ENCODE results near the gene HECW1.

- TF ChIP-seq, protein P1, sequence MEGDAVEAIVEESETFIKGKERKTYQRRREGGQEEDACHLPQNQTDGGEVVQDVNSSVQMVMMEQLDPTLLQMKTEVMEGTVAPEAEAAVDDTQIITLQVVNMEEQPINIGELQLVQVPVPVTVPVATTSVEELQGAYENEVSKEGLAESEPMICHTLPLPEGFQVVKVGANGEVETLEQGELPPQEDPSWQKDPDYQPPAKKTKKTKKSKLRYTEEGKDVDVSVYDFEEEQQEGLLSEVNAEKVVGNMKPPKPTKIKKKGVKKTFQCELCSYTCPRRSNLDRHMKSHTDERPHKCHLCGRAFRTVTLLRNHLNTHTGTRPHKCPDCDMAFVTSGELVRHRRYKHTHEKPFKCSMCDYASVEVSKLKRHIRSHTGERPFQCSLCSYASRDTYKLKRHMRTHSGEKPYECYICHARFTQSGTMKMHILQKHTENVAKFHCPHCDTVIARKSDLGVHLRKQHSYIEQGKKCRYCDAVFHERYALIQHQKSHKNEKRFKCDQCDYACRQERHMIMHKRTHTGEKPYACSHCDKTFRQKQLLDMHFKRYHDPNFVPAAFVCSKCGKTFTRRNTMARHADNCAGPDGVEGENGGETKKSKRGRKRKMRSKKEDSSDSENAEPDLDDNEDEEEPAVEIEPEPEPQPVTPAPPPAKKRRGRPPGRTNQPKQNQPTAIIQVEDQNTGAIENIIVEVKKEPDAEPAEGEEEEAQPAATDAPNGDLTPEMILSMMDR (IDR thresholded peaks at IDR 0.05) = no peak
- no peak for TF ChIP-seq POLR2AphosphoS5 (IDR thresholded peaks at IDR 0.05; ENCODE audit: low read depth, low read length)
- TF ChIP-seq SIN3A (IDR thresholded peaks at IDR 0.05; ENCODE audit: borderline replicate concordance, insufficient read depth, low read depth, low read length) = no peak
- TF ChIP-seq, protein P2, sequence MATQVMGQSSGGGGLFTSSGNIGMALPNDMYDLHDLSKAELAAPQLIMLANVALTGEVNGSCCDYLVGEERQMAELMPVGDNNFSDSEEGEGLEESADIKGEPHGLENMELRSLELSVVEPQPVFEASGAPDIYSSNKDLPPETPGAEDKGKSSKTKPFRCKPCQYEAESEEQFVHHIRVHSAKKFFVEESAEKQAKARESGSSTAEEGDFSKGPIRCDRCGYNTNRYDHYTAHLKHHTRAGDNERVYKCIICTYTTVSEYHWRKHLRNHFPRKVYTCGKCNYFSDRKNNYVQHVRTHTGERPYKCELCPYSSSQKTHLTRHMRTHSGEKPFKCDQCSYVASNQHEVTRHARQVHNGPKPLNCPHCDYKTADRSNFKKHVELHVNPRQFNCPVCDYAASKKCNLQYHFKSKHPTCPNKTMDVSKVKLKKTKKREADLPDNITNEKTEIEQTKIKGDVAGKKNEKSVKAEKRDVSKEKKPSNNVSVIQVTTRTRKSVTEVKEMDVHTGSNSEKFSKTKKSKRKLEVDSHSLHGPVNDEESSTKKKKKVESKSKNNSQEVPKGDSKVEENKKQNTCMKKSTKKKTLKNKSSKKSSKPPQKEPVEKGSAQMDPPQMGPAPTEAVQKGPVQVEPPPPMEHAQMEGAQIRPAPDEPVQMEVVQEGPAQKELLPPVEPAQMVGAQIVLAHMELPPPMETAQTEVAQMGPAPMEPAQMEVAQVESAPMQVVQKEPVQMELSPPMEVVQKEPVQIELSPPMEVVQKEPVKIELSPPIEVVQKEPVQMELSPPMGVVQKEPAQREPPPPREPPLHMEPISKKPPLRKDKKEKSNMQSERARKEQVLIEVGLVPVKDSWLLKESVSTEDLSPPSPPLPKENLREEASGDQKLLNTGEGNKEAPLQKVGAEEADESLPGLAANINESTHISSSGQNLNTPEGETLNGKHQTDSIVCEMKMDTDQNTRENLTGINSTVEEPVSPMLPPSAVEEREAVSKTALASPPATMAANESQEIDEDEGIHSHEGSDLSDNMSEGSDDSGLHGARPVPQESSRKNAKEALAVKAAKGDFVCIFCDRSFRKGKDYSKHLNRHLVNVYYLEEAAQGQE (IDR thresholded peaks at IDR 0.05; ENCODE audit: insufficient read depth in 1 of 2, low read depth in 2 of 2, low read length in 1 of 2) = no peak
- no peak for TF ChIP-seq TCF7L2 (IDR thresholded peaks at IDR 0.05; ENCODE audit: low read depth, low read length)
Observed at GRCh38 chr7:43430411-43430810, 318.0 kb downstream of the HECW1 start.
